Fibroblast of lung (primary cell): Measurements from ENCODE around the gene SRD5A2. TPM values are rescaled to one million over a fixed set of nuclear protein-coding genes. Genes with fewer than 3 reads are reported as not detected.

ENCODE experiments used
- DNase-seq, 2 donors: peaks; one replicate each; pipeline versions ENCODE4 v3.0.0 to v3.0.0-alpha.2; 2010; ENCODE audit warnings: low read depth in 2 of 2
- H2AFZ ChIP-seq: 2 replicates; pipeline ENCODE4 v1.5.1; 2012; ENCODE audit warnings: low read length, control low read depth, inconsistent platforms
- H3K27ac ChIP-seq: 2 replicates; pipeline ENCODE4 v1.5.1; 2011; ENCODE audit warnings: low read length, control low read depth; ENCODE audit not compliant: insufficient read depth
- H3K27me3 ChIP-seq: 2 replicates; pipeline ENCODE4 v1.5.1; 2011; ENCODE audit warnings: mild to moderate bottlenecking, low read length; ENCODE audit not compliant: control insufficient read depth, insufficient read depth
- H3K36me3 ChIP-seq: 2 replicates; pipeline ENCODE4 v1.5.1; 2011; ENCODE audit warnings: low read length; ENCODE audit not compliant: control insufficient read depth, insufficient read depth
- H3K4me1 ChIP-seq: 2 replicates; pipeline ENCODE4 v1.5.1; 2011; ENCODE audit warnings: low read length; ENCODE audit not compliant: control insufficient read depth, insufficient read depth; ENCODE audit errors: extremely low read depth
- H3K4me2 ChIP-seq: 2 replicates; pipeline ENCODE4 v1.5.1; 2011; ENCODE audit warnings: low read length, control low read depth; ENCODE audit not compliant: insufficient read depth; ENCODE audit errors: extremely low read depth
- H3K4me3 ChIP-seq, 4 experiments: fragments of 200-600 bp in 1 of 4; sonication (generic) in 1 of 4; replicated peaks in 1 of 4; 2 replicates each; pipeline ENCODE4 v1.5.1; 2011 to 2016; ENCODE audit warnings: low read length in 4 of 4, low read depth in 3 of 4, mild to moderate bottlenecking in 3 of 4, control low read depth in 2 of 4, inconsistent platforms in 1 of 4, mixed read lengths in 1 of 4; ENCODE audit not compliant: insufficient read depth in 1 of 4; ENCODE audit errors: control extremely low read depth in 1 of 4
- H3K79me2 ChIP-seq: 2 replicates; pipeline ENCODE4 v1.5.1; 2012; ENCODE audit warnings: mild to moderate bottlenecking, low read length, inconsistent platforms; ENCODE audit not compliant: control insufficient read depth, insufficient read depth
- H3K9ac ChIP-seq: 2 replicates; pipeline ENCODE4 v1.5.1; 2011; ENCODE audit warnings: mild to moderate bottlenecking, low read length, control low read depth; ENCODE audit not compliant: insufficient read depth
- H3K9me3 ChIP-seq: 2 replicates; pipeline ENCODE4 v1.5.1; 2012; ENCODE audit warnings: low read depth, low read length; ENCODE audit not compliant: control insufficient read depth, insufficient read depth
- H4K20me1 ChIP-seq: 2 replicates; pipeline ENCODE4 v1.5.1; 2011; ENCODE audit warnings: low read length; ENCODE audit not compliant: control insufficient read depth, insufficient read depth; ENCODE audit errors: extremely low read depth
- EZH2 ChIP-seq: IDR thresholded peaks from 2 replicates; pipeline ENCODE4 v1.5.1; 2012; ENCODE audit warnings: low read length, control low read depth, mild to moderate bottlenecking; ENCODE audit errors: missing control alignments
- polyA plus RNA-seq, 2 donors: library from polyadenylated mRNA; depleted of rRNA in 1 of 2; stranded (reverse) in 1 of 2; unstranded in 1 of 2; fragments of >200 nt; gene quantifications; 2 replicates each; pipeline ENCODE4 v1.2.1, GENCODE V29; 2011 to 2012; ENCODE audit warnings: missing spikeins in 1 of 2
- total RNA-seq: library from RNA; depleted of rRNA; stranded (reverse); fragments of >200 nt; gene quantifications from 2 replicates; pipeline ENCODE4 v1.2.1, GENCODE V29; 2014
- TF ChIP-seq, protein P1 (sequence below), 2 donors: IDR thresholded peaks in 1 of 2; conservative IDR thresholded peaks in 1 of 2; 1 replicate in 1 of 2; 2 replicates in 1 of 2; pipeline ENCODE4 v1.5.1; 2011 to 2012; ENCODE audit warnings: low read length in 2 of 2, control low read depth in 1 of 2, inconsistent platforms in 1 of 2, low read depth in 1 of 2, mild to moderate bottlenecking in 1 of 2

Gene SRD5A2
- total and polyA plus RNA-seq, 2 donors (not counting 1 experiment from before 2014, with no cell fraction given), result not detected

DNA sequence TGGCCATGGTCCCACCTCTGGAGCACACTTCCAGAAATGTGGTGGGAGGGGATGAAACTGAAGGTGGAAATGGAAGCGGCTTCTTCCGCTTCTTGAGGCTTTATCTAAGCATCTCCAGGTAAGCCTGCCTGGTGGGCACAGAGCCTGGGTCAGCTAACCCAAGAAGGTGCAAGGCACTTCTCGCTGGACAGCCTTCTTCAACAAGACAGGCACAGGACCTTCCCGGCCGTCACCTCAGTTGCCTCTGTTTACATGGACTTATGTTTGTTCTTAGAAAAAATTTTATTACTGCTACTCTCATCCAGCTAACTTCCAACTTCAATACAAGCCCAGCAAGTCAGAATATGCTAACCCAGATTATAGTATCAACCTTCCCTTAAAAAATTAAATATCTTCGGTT, 51.9 kb downstream of the SRD5A2 start:
- Histone ChIP-seq H3K4me3 (no peak overlapping the region), H3K4me2 (no peak overlapping the region), H3K79me2 (no peaks in the 10 kb centered on the region), H4K20me1 (no peaks in the 10 kb centered on the region), H2AFZ (no peak overlapping the region), H3K4me1 (no peaks in the 10 kb centered on the region), H3K9ac (no peak overlapping the region), H3K9me3 (no peaks in the 10 kb centered on the region), H3K27ac (no peak overlapping the region), H3K27me3 (no peaks in the 10 kb centered on the region), H3K36me3 (no peaks in the 10 kb centered on the region)
- DNase-seq, result no peak
- TF ChIP-seq, protein P1, sequence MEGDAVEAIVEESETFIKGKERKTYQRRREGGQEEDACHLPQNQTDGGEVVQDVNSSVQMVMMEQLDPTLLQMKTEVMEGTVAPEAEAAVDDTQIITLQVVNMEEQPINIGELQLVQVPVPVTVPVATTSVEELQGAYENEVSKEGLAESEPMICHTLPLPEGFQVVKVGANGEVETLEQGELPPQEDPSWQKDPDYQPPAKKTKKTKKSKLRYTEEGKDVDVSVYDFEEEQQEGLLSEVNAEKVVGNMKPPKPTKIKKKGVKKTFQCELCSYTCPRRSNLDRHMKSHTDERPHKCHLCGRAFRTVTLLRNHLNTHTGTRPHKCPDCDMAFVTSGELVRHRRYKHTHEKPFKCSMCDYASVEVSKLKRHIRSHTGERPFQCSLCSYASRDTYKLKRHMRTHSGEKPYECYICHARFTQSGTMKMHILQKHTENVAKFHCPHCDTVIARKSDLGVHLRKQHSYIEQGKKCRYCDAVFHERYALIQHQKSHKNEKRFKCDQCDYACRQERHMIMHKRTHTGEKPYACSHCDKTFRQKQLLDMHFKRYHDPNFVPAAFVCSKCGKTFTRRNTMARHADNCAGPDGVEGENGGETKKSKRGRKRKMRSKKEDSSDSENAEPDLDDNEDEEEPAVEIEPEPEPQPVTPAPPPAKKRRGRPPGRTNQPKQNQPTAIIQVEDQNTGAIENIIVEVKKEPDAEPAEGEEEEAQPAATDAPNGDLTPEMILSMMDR (conservative IDR thresholded peaks at IDR 0.05 in 1 of 2, IDR thresholded peaks at IDR 0.05 in 1 of 2; ENCODE audit: low read depth in 1 of 2, low read length in 2 of 2), result no peak
- TF ChIP-seq EZH2, result no peak

DNA sequence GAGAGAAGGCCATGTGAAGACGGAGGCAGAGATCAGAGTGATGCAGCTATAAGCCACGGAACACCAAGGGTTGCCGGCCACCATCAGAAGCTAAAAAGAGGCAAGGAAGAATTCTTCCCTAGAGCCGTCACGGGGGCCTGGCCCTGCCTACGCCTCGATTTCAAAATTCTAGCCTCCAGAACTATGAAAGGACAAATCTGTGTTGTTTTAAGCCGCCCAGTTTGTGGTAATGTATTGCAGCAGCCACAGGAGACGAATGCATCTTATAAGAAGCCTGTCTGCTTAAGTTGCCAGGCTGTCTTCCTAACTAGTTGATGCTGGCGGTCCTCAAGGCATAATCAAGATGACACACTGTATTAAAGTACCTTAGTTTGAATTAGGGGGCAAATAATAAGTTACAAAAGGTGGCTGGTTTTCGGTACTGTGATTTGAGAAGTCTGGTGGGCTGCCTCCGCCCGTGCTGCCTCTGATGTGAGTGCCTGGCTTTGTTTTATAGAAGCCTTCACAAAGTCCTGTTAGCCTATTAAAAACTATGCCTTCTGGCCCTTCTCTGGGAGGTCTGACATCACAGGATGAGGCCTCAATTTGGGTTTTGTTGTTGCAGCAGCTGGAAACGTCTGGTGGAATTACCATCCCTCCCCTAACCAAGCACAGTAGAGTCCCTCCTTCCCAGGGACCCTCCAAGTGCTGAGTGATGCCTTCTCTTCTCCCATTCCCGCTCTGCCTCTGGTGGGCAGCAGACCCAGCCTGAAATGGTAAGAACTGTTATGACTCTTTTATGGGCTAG, 53.6 kb downstream of the SRD5A2 start:
- Histone ChIP-seq H3K4me2 (no peak overlapping the region), H2AFZ (no peak overlapping the region)
- TF ChIP-seq EZH2, result no peak
- TF ChIP-seq, protein P1 (conservative IDR thresholded peaks at IDR 0.05 in 1 of 2, IDR thresholded peaks at IDR 0.05 in 1 of 2; ENCODE audit: low read depth in 1 of 2, low read length in 2 of 2), result no peak

DNA sequence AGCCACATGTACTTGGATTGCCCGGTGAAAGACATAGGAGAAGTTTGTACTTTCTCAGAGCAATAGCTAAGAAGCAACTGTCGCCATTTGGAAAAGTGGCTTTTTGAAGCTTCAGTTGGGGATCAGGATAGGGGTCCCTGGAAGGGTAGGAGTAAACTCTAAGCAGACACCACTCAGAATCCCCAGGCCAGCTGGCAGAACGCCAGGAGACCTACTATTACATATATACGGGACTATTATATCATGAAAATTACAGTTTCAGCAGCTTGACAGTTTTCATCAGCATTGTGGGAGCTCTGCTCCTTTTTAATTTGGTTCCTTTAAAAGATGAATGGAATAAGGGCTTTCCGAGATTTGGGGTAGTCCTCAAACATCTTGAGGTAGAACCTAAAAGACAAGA, 54.9 kb downstream of the SRD5A2 start:
- TF ChIP-seq, protein P1 (conservative IDR thresholded peaks at IDR 0.05 in 1 of 2, IDR thresholded peaks at IDR 0.05 in 1 of 2; ENCODE audit: low read depth in 1 of 2, low read length in 2 of 2), result no peak
- TF ChIP-seq EZH2, result no peak
- Histone ChIP-seq H3K27me3 (no peaks in the 10 kb centered on the region), H3K79me2 (no peaks in the 10 kb centered on the region), H3K9me3 (no peaks in the 10 kb centered on the region), H3K4me3 (no peak overlapping the region), H4K20me1 (no peaks in the 10 kb centered on the region), H3K9ac (no peak overlapping the region), H3K4me2 (no peak overlapping the region), H3K36me3 (no peaks in the 10 kb centered on the region), H2AFZ (no peak overlapping the region), H3K4me1 (no peaks in the 10 kb centered on the region), H3K27ac (no peak overlapping the region)
- no peak for DNase-seq

More for the DNA sequence above, 53.6 kb downstream of the SRD5A2 start:
- Histone ChIP-seq H3K27ac (no peak overlapping the region), H3K36me3 (no peaks in the 10 kb centered on the region), H3K4me3 (no peak overlapping the region), H3K4me1 (no peaks in the 10 kb centered on the region), H3K79me2 (no peaks in the 10 kb centered on the region), H3K27me3 (no peaks in the 10 kb centered on the region), H4K20me1 (no peaks in the 10 kb centered on the region), H3K9ac (no peak overlapping the region), H3K9me3 (no peaks in the 10 kb centered on the region)
- no peak for DNase-seq
